GM23338 (cell line): ENCODE data around the gene KCNF1. TPM values are rescaled to one million over a fixed set of nuclear protein-coding genes. Genes with fewer than 3 reads are reported as not detected.

Experiments
- ATAC-seq: fragments of 200-7000 bp; cut with Tn5 transposase; 3 replicates; pipeline ENCODE4 v1.9.1; 2020
- DNase-seq: peaks from one replicate; pipeline ENCODE4 v3.0.0-alpha.2; 2015; ENCODE audit warnings: low spot score
- H2AFZ ChIP-seq: fragments of 200-600 bp; sonication (generic); 2 replicates; pipeline ENCODE4 v1.8.0; 2016; ENCODE audit warnings: antibody characterized with exemption, mild to moderate bottlenecking, moderate library complexity
- H3F3A ChIP-seq: fragments of 200-600 bp; sonication (generic); replicated peaks from 2 replicates; pipeline ENCODE4 v1.8.0; 2017; ENCODE audit warnings: antibody characterized with exemption, mixed run types, low read depth
- H3K27ac ChIP-seq: fragments of 200-600 bp; sonication (generic); 2 replicates; pipeline ENCODE4 v1.6.1; 2016; ENCODE audit warnings: low read depth
- H3K27me3 ChIP-seq: fragments of 200-600 bp; sonication (generic); 2 replicates; pipeline ENCODE4 v1.8.0; 2016; ENCODE audit warnings: mild to moderate bottlenecking, mixed run types, moderate library complexity; ENCODE audit not compliant: insufficient read depth
- H3K36me3 ChIP-seq: fragments of 200-600 bp; sonication (generic); 2 replicates; pipeline ENCODE4 v1.8.0; 2016; ENCODE audit warnings: mild to moderate bottlenecking; ENCODE audit not compliant: insufficient read depth
- H3K4me1 ChIP-seq: fragments of 200-600 bp; sonication (generic); 2 replicates; pipeline ENCODE4 v1.8.0; 2016; ENCODE audit warnings: mild to moderate bottlenecking, moderate library complexity; ENCODE audit not compliant: insufficient read depth
- H3K4me2 ChIP-seq: fragments of 200-600 bp; sonication (generic); 2 replicates; pipeline ENCODE4 v1.7.1; 2017; ENCODE audit warnings: mixed run types
- H3K4me3 ChIP-seq: fragments of 200-600 bp; sonication (generic); 2 replicates; pipeline ENCODE4 v1.6.1; 2016; ENCODE audit warnings: mixed run types
- H3K79me2 ChIP-seq: fragments of 200-600 bp; sonication (generic); replicated peaks from 2 replicates; pipeline ENCODE4 v1.8.0; 2017; ENCODE audit warnings: mild to moderate bottlenecking; ENCODE audit not compliant: insufficient read depth
- H3K9me2 ChIP-seq: fragments of 200-600 bp; sonication (generic); 2 replicates; pipeline ENCODE4 v1.8.0; 2017; ENCODE audit not compliant: insufficient read depth
- H4K20me1 ChIP-seq: fragments of 200-600 bp; sonication (generic); replicated peaks from 2 replicates; pipeline ENCODE4 v1.8.0; 2017; ENCODE audit warnings: mild to moderate bottlenecking; ENCODE audit not compliant: insufficient read depth
- H3K27ac Mint-ChIP-seq: 2 replicates; pipeline ENCODE4 v1.8.0; 2020; ENCODE audit warnings: inconsistent platforms, mild to moderate bottlenecking, moderate library complexity, mixed read lengths
- H3K27me3 Mint-ChIP-seq: 3 replicates; pipeline ENCODE4 v1.8.0; 2022; ENCODE audit warnings: low read depth, mild to moderate bottlenecking, moderate library complexity, mixed read lengths, inconsistent platforms; ENCODE audit not compliant: insufficient read depth, poor library complexity
- H3K36me3 Mint-ChIP-seq: 3 replicates; pipeline ENCODE4 v1.8.0; 2021; ENCODE audit warnings: low read depth, mild to moderate bottlenecking, inconsistent platforms, moderate library complexity, mixed read lengths
- H3K4me1 Mint-ChIP-seq: 3 replicates; pipeline ENCODE4 v1.8.0; 2020; ENCODE audit warnings: mild to moderate bottlenecking, inconsistent platforms, mixed read lengths
- H3K4me3 Mint-ChIP-seq: 3 replicates; pipeline ENCODE4 v1.8.0; 2021; ENCODE audit warnings: moderate library complexity, mild to moderate bottlenecking, inconsistent platforms, mixed read lengths
- H3K9me3 Mint-ChIP-seq: 3 replicates; pipeline ENCODE4 v1.8.0; 2020; ENCODE audit warnings: moderate library complexity, mild to moderate bottlenecking, inconsistent platforms, mixed read lengths
- CREB1 ChIP-seq: fragments of 250-450 bp; sonication (Bioruptor Pico); IDR thresholded peaks from 2 replicates; pipeline ENCODE4 v1.5.0; 2020; ENCODE audit warnings: low read depth, mild to moderate bottlenecking, moderate library complexity
- EZH2 ChIP-seq: fragments of 200-600 bp; sonication (generic); IDR thresholded peaks from one replicate; pipeline ENCODE4 v1.8.0; 2017; ENCODE audit warnings: antibody characterized with exemption, mild to moderate bottlenecking, low read depth; ENCODE audit not compliant: unreplicated experiment
- EZH2phosphoT487 ChIP-seq: fragments of 200-600 bp; sonication (generic); IDR thresholded peaks from one replicate; pipeline ENCODE4 v1.8.1; 2018; ENCODE audit warnings: antibody characterized with exemption; ENCODE audit not compliant: unreplicated experiment
- JUNB ChIP-seq: IDR thresholded peaks from one replicate; pipeline ENCODE4 v1.6.1; 2016; ENCODE audit warnings: antibody characterized with exemption; ENCODE audit not compliant: unreplicated experiment
- POLR2AphosphoS5 ChIP-seq: IDR thresholded peaks from 2 replicates; pipeline ENCODE4 v1.6.1; 2016; ENCODE audit warnings: antibody characterized with exemption, low read depth
- REST ChIP-seq: IDR thresholded peaks from one replicate; pipeline ENCODE4 v1.6.1; 2018; ENCODE audit warnings: antibody characterized with exemption; ENCODE audit not compliant: unreplicated experiment
- STAT1 ChIP-seq: IDR thresholded peaks from one replicate; pipeline ENCODE4 v1.6.1; 2016; ENCODE audit warnings: antibody characterized with exemption; ENCODE audit not compliant: unreplicated experiment
- ZNF114 ChIP-seq: fragments of 250-450 bp; sonication (Bioruptor Pico); IDR thresholded peaks from 2 replicates; pipeline ENCODE4 v1.5.0; 2020; ENCODE audit warnings: mild to moderate bottlenecking, moderate library complexity
- ZNF331 ChIP-seq: fragments of 250-450 bp; sonication (Bioruptor Pico); IDR thresholded peaks from 2 replicates; pipeline ENCODE4 v1.5.0; 2020; ENCODE audit warnings: low read depth, mild to moderate bottlenecking, moderate library complexity
- polyA plus RNA-seq: library from polyadenylated mRNA; unstranded; fragments of >200 nt; fragmentation: Nextera tagmentation; extraction: Ambion mirVana; gene quantifications from 2 replicates; pipeline ENCODE4 v1.2.1, GENCODE V29; 2016
- total RNA-seq: library from RNA; depleted of rRNA; stranded (reverse); fragments of >200 nt; shearing (Covaris generic); gene quantifications from 2 replicates; pipeline ENCODE4 v1.2.3, GENCODE V29; 2014
- TF ChIP-seq, protein P1 (sequence below): IDR thresholded peaks from 2 replicates; pipeline ENCODE4 v1.6.1; 2016; ENCODE audit warnings: antibody characterized with exemption

The KCNF1 gene
- total and polyA plus RNA-seq, 2 experiments from 2014 or later: 0.11 to 1.5 TPM

GRCh38 chr2:10935366-10935918 is 23.7 kb downstream of the KCNF1 start (continued):
- TF ChIP-seq POLR2AphosphoS5 (no peak), EZH2phosphoT487 (no peak), CREB1 (CRISPR knock-in tag) (no peak), STAT1 (no peak), EZH2 (no peak), ZNF114 (CRISPR knock-in tag) (no peak), ZNF331 (CRISPR knock-in tag) (no peak), REST (no peak), JUNB (no peak)
- TF ChIP-seq, protein P1, sequence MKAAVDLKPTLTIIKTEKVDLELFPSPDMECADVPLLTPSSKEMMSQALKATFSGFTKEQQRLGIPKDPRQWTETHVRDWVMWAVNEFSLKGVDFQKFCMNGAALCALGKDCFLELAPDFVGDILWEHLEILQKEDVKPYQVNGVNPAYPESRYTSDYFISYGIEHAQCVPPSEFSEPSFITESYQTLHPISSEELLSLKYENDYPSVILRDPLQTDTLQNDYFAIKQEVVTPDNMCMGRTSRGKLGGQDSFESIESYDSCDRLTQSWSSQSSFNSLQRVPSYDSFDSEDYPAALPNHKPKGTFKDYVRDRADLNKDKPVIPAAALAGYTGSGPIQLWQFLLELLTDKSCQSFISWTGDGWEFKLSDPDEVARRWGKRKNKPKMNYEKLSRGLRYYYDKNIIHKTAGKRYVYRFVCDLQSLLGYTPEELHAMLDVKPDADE: no peak

DNA sequence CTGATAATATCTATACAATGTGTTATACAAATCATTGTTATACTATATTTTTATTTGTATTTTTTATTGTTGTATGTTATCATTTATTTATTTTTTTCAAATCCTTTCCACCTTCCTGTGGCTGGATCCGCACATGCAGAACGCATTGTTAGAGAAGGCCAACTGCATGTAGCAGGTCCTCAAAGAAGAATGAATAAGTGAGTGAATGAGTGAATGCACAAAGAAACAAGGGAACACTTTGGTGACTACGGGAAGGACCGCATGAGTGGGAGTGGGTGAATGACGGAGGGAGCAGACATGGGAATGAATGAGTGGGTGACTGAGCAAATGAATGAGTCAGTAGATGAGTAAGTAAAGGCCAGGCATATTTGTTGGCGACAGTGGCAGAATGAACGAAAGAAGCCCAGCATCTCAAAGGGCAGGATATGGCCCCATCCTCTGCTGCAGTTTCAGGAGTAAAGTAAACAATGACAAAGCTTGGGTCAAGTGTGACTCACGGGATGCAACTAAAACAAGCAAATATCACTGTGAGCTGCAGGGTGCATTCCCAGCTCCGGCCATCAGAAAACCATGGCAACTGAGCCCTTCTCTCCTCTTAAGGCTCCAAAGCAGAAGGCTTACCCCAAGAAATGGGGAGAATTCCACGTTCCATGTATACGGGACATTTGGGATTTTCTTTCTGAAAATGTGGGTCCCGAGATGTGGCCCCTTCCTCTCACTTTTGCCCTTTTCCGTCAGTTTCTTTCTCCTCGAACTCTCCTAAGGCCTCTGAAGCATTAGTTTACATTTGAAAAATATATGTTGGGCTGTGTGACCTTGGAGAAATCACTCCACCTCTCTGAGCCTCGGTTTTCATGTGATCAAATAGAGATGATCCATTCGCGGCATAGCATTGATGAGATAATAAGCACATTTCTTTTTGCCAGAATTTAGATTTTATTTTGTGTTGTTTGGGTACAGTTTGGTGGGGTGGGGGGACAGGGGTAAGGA is 24.5 kb downstream of the KCNF1 start:
- Mint-ChIP-seq H3K4me3 (no peak overlapping the region; the same call in 2 of the 3 replicates), H3K27ac (peak overlapping the region; percentile 76), H3K4me1 (peaks cover 25% of the 10 kb centered on the region), H3K36me3 (peaks cover 11% of the 10 kb centered on the region), H3K9me3 (peaks cover 21% of the 10 kb centered on the region), H3K27me3 (peaks cover 17% of the 10 kb centered on the region)
- TF ChIP-seq ZNF331 (CRISPR knock-in tag): peak; percentile 51
- TF ChIP-seq, protein P1: no peak
- Histone ChIP-seq H3F3A (no peaks in the 10 kb centered on the region), H3K4me1 (peaks cover 17% of the 10 kb centered on the region), H3K36me3 (peaks cover 4% of the 10 kb centered on the region; the same call in 1 of the 2 replicates), H3K9me2 (no peaks in the 10 kb centered on the region), H3K4me2 (0 out of 2 replicates have a peak overlapping the region, but pooled peaks have one; percentile 25), H3K27me3 (no peaks in the 10 kb centered on the region), H2AFZ (no peak overlapping the region), H3K27ac (no peak overlapping the region), H4K20me1 (no peaks in the 10 kb centered on the region), H3K4me3 (no peak overlapping the region), H3K79me2 (no peaks in the 10 kb centered on the region)
- DNase-seq: peak; percentile 62
- peak; percentile 38 for ATAC-seq
